HG03097 (cell line): ENCODE measurements around the gene RAB11A.

Experiments used
- ATAC-seq: cut with Tn5 transposase; IDR thresholded peaks from one replicate; pipeline ENCODE4 v1.9.1; 2021; ENCODE audit not compliant: unreplicated experiment, low FRiP score

Gene RAB11A

DNA sequence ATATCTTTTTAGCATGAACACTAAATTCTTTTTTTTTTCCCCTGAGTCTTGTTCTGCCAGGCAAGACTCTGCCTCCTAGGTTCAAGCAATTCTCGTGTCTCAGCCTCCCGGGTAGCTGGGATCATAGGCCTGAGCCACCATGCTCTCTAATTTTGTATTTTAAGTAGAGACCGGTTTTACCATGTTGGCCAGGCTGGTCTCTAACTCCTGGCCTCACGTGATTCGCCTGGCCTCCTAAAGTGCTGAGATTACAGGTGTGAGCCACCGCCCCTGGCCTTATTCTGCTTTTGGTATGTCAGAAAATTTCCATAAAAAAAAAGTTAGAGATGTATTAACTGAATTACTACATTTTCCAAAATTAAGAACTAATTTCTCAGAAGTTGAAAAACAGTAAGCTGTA is 14.3 kb downstream of the RAB11A start:
- no peak for ATAC-seq

DNA sequence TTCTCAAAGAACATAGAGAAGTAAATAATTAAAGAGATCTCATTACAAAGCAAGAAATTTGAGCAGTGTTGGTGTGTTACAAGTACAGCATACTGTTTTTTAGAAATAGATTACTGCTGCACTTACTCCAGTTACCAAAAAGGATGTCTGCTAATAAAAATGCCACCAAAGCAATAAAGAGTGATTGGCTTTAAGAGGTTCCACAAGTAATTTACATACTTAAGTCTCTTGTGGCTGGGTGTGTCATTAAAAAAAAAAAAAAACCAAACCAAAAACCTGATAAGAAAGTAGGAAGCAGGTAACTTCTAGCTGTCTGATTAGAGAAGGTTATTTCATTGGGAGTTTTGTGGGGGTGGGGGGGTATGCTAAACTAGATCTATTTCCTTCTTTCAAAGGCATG is 15.2 kb downstream of the RAB11A start:
- ATAC-seq: no peak

DNA sequence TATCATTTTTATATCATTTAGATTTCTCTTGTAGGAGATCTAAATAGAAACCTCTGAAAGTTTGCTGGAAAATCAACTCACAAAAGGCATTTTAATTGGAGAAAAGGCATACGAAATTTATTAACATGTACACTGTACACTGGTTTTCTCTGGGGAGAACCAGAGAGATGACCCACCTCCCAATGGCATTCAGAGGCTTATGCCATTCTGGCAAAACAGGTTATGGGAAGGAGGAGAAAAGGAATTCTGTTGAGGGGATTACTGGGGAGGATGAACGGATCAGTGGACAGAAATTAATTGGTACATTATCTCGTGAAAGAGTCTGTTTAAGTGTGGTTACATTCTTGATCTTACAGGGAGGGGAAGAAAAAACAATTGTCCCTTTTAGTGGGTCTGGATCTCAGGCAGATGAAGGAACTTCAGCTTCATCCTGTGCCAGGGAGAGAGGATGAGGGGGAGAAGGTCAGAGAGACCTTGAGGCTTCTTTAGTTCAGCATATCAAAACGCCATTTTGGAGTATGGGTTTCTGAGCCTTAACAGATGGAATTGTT is 16.5 kb downstream of the RAB11A start:
- no peak for ATAC-seq

DNA sequence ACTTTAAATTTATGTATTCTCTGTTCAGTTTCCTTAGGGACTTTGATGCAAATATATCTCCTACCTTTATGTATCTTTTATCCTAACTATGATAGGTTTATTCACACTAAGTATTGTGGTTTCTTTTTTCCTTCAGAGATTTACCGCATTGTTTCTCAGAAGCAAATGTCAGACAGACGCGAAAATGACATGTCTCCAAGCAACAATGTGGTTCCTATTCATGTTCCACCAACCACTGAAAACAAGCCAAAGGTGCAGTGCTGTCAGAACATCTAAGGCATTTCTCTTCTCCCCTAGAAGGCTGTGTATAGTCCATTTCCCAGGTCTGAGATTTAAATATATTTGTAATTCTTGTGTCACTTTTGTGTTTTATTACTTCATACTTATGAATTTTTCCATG is 18.3 kb downstream of the RAB11A start:
- ATAC-seq: no peak

DNA sequence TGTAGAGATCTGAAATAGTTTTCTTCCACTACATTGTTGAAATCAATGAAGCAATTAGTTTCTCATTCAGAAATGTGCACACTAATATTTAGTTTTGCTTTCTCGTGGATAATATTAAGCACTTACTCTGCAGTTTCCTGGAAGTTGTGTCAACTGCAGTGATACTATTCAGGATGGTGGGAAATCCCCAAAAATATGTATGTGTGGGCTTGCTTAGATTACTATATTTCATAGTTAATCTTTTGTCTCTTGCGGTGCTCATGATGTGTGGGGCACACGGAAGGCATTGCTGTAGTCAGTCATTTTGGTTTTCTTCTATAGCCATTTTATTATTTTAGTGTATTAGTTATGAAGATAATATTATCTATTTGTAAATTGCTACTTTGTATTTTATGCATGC is 19.7 kb downstream of the RAB11A start:
- no peak for ATAC-seq

DNA sequence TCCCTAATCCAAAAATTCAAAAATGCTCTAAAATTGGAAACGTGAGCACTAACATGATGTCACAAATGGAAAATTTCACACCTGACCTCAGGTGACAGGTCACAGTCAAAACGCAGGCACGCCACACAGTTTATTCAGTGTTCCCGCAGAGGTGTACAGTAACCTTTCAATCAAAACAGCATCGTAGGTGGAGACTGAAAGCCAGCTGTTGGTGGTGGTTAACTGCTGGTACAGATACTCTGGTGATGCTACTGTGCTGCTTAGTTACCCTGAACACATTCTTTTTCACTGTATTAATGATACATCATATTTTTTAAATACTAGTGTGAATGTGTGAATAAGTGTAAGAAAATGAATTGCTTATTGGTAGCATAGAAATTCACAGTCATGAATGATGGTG is 23.8 kb downstream of the RAB11A start:
- no peak for ATAC-seq

DNA sequence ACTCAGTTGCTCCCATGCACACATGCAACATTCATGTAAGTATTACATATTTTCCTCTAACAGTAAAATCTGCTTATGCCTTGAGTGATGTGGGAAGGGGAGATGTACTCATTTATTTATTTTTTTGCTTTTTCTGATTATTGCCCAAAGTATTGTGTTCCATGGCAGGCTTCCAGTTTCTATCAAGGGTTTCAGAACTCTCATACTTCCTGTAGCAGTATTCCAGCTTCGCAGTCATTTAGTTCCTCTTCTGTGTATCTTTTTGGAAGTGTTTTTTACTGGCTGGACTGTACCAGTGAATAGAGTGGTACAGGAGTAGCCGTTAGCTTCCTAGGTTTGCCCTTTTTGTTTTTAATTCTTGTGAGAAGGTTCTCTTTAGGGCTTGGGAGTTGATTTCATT is 26.9 kb downstream of the RAB11A start:
- no peak for ATAC-seq

DNA sequence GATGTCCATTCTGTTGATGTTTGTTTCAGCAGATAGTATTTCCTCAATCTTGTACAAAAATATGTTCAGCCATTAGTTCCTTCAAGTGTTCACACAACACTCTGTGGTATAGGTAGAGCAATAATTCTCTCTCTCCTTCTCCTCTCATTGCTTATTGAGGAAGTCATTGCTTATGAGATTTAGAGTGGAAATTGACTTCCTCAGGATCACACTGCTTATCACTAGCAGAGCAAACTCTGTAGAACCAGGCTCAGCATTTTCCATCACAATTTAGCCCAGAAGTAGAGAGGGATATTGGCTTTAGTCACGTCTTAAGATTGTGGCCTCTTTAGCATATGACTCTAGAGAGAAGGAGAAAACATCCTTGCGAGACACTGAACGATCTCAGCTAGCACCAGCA is 31.2 kb downstream of the RAB11A start:
- ATAC-seq: no peak

DNA sequence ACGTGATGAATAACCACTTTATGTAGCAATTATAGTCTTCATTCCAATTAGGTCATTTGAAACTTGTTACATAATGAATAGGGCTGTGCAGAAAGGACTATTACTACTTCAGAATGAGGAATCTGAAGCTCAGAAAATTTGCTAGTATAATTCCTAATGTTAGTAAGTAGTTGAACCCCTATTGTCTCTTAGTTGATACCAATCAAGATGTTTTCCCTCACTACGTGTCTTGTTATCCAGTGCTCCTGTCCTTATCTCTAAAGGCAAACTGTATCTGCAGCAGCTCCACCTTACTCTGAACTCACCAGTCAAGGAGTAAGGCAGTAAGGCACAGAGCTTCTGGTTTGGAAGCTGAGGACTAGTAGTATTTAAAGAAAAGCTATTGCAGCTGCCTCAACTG is 32.0 kb downstream of the RAB11A start:
- ATAC-seq: no peak

DNA sequence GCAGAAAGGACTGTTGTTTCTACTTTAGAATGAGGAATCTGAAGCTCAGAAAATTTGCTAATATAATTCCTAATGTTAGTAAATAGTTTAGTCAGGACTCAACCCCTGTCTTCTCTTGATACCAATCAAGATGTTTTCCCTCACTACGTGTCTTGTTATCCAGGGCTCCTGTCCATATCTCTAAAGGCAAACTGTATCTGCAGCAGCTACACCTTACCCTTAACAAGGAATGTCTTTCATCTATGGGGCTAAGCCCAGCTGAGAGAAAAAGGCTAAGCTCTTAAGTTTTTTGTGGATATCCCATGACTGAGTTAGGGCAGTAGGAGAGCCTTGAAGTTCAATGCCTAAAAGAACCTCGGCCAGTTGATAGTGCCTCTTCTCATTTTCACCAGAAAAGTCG is 32.5 kb downstream of the RAB11A start:
- no peak for ATAC-seq

DNA sequence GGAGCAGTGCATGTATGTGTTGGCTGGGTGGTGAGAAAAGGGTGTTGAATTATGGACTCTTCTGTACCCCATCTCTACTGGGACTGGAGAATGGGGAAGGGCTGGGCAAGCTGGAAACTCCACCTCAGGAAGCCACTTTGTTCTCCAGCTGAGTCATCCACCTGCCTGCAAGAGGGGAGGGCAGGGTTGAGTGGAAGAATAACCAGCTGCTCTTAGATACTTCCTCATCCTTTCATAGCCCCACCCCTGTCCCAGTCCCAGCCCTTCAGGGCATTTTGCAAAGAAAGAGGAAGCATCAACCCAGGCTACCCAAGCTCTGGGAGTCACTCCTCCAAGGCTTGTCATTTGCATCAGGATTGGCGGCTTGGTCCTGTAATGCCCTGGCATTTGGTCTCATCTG is 33.1 kb downstream of the RAB11A start:
- ATAC-seq: peak; percentile 63

DNA sequence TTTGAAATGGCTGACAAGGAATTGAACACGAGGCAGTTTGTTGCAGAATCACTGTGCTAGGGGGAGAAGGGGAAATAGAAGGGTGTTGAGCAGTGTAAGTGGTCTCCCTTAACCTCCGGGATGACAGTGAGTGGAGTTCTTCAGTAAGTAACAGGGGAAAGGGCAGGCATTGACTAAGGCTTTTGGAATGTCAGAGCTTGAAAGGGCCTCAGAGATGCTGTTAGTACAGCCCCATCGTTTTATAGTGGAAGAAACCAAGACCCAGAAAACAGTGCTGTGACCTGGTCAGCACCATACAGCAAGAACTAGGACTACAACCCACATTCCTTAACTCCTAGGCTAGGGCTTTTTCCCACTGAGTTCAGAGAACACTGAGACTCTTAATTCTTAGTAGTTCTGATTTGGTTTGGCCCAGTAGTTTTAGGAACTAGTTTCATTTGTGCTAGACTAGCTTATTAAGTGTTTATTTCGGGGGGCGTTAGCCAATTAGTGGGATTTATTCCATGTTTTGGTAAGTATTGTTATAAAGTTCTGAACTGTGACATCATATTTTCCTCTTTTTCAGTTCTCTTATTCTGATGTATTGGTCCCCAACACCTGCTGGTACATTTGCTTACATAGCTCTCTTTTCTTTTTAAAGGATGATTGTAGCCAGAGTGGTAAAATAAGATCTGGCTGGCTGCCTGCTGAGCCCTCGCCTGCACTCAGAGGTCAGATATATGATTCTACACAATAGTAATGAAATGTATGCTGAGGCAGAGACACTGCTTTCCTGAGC is 34.2 kb downstream of the RAB11A start:
- no peak for ATAC-seq

DNA sequence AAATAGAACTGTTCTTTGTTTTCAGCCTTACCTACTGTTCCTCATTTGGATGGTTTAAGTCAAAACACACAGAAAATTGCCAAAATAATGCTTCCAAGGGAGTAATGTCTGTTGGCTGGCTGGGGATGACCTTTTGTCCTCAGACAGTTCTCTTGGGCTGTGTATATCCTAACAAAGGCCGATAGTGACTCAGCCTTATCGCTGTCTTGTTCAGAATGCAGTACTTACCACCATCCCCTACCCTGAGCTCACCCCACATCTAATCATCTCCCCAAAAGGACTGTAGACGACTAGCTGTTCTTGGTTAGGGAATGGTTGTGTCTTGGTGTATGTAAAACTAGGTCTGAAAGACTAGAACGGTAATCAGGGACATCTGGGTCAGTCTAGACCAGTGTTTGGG is 35.0 kb downstream of the RAB11A start:
- ATAC-seq: no peak

DNA sequence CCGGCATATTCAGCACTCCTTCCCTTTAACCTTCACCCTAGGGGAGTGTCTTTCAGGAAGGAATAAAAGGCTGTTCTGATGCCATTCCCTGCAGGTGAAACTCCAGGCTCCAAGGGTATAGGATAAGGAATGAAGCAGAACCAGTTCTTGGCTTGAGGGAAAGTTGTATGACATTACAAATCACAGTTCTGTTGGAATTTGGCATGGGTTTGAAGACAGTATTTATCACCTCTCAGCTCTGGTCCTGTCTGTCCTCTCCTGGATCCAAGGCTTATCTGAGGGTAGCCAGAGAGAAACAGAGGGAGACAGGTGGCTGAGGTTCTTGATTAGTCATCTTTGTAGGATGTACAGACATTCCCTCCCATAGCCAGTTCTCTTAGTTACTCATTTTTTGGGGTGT is 37.1 kb downstream of the RAB11A start:
- ATAC-seq: no peak

DNA sequence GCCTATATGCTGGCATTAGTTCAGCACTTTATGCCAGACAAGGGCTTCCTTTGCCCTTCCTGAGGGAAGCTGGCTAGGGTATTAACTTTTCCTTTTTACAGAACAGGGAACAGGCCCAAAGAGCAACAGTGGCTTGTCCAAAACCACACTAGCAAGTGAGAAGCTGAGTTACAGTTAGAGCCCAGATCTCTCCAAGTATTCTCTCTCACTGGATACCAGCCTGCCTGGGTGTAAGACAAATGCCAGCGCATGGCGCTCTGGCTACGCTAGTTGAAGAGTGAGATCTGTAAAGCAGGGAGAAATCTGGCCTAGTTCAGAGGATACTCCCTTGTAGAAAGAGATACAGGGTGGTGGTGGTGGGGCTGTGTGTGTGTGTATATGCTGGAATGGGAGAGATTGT is 38.4 kb downstream of the RAB11A start:
- ATAC-seq: no peak

DNA sequence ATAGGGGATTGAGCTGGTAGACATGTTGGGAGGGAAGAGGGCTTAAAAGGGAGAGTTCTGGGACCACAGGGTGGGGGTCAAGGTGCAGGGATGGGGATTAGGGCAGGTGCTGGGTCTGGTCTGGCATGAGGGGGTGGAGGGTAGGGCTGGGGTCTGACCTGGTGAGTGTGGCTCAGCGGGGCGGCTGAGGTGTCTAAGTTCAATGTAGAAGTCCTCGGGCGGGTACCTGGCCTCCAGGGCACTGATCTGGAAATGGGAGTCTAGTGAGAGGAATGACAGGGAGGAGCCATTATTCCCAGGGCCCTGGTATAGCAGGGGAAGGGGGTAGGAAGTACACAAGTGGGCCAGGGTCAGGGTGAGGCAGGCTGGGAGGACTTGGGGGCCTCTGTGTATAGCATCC is 39.6 kb downstream of the RAB11A start:
- no peak for ATAC-seq

DNA sequence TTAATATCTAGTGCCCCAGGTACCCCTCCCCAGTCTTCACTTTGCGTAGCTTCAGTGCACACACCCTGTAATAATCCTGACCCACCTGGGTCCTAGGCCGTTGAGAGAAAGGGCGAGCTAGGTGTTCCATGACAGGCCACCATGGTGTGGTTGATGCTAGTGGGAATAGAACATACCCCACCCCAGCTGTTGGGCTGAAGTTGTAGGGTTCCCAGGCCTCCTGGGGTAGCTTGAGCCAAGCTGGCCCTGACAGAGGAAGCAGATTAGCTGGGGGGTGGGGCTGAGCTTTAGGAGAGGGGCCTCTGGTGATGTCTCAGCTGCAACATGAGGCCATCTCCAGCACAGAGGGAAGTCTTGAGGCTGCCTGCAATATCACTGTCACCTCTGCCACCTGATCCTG is 40.5 kb downstream of the RAB11A start:
- ATAC-seq: no peak

DNA sequence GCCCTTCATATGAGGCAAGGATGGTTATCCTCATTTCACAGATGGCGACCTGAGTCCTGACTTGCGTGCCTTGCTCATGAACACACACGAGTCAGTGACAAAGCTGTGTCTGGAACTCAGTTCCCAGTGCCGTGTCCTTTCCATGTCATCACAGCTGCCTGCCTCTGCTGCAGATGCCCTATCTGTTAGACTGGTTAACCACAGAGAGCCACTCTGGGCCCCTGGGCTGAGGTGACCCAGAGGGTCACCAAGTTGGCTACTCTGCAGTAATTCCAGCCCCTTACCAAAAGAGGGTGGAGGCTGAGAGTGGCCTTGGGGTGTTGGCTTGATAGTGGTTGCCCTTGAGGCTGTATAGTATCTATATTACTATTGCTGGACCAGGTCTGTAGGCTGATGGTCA is 41.0 kb downstream of the RAB11A start:
- ATAC-seq: no peak

DNA sequence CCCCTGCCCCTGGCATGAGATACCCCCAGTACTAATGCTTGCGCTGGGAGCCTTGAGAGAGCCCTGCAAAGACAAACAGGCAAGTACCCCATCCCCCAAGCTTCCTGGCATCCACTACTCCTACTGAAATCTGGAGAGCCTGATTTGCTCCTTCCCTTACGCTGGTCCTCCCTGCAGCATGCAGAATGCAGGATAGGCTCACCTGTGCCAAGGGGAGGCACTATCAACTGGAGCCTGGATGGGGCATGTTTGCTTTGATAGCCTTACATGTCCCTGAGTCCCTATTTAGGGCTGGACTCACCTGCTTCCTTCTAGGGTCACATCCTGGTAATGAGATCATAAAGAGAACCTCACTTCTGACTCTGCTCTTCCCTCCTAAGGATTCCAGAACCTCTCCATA is 42.9 kb downstream of the RAB11A start:
- ATAC-seq: no peak

DNA sequence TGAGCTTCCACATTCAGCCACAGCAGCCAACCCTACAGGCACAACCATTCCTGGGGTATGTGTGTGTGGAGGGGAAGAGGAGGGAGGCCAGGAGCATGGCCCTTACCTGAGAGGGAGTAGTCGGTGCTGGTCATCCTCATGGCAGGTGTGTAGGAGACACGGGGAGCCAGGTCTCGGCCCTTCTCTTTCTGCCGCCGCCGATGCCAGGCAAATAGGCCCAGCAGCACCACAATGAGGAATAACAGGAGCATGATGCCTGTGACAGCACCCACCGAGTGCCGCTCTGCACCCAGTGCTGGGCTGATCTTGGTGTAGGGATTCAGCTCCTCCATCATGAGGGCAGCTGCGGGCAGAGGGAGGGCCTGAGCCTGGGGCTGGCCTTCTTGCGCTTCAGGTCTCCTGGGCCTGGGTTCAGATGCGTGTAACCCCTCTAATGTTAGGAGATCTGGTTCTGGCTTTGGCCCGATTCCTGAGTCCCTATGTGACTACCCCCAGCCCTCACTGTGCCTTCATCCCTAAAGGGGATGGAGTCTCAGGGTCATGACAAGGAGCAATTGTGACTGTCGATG is 44.4 kb downstream of the RAB11A start:
- ATAC-seq: no peak

DNA sequence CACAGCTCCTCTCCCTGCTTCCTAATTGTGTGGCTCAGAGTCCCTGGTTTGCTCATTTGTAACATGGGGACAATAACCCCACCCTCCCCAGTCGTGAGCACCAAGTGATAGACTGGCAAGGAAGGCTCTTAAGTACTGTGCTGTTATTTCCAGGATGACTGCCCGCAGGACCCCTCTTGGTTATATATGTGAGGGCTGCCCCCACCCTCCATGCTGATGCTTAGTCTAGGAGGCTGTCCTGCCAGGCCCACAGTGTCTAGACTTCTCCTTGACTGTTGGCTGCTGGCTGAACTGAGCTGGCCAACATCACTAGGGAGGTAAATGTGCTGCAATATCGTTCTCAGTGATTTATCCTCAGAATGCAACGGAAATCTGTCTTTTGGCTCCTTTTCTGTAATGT is 45.1 kb downstream of the RAB11A start:
- ATAC-seq: no peak
